Fibroblast of mammary gland (primary cell): ENCODE results near the gene PPP6R3.
A peak's percentile ranks its signal among the peaks of the same experiment; 100 is the strongest.
"Not testable (repeated sequence)": the region's sequence is repeated elsewhere in the genome, so short reads cannot be mapped to it uniquely, and the experiment has no call there.

ENCODE experiments used
- DNase-seq: peaks from one replicate; pipeline ENCODE4 v3.0.0-alpha.2; 2010; ENCODE audit warnings: low read depth
- H3K4me3 ChIP-seq: 2 replicates; pipeline ENCODE4 v1.5.1; 2011; ENCODE audit warnings: low read depth, mild to moderate bottlenecking, low read length, moderate library complexity; ENCODE audit not compliant: control insufficient read depth
- CTCF ChIP-seq: conservative IDR thresholded peaks from 2 replicates; pipeline ENCODE4 v1.5.1; 2011; ENCODE audit warnings: low read depth, low read length, inconsistent platforms; ENCODE audit not compliant: control insufficient read depth, insufficient read depth

Gene PPP6R3

DNA sequence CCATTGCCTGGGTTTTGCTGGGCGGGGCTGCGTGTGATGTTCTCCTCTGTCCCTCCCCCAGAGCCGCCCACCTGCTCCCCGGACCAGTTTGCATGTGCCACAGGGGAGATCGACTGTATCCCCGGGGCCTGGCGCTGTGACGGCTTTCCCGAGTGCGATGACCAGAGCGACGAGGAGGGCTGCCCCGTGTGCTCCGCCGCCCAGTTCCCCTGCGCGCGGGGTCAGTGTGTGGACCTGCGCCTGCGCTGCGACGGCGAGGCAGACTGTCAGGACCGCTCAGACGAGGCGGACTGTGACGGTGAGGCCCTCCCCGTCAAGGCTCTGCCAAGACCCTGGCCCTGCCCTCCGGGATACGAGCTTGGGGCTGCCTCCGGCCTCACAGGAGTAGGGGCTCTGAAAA is 27.0 kb upstream of the PPP6R3 start:
- no peak for TF ChIP-seq CTCF
- no peak for DNase-seq
- H3K4me3 ChIP-seq: no peak overlapping the region

GRCh38 chr11:68434159-68434558 is 26.4 kb upstream of the PPP6R3 start:
- DNase-seq: not testable (repeated sequence)

GRCh38 chr11:68436162-68436888 is 24.2 kb upstream of the PPP6R3 start:
- no peak for TF ChIP-seq CTCF
- no peak overlapping the region for H3K4me3 ChIP-seq
- no peak for DNase-seq

More at GRCh38 chr11:68434159-68434558, 26.4 kb upstream of the PPP6R3 start:
- not testable (repeated sequence) for H3K4me3 ChIP-seq

- peak; percentile 92 for DNase-seq
- H3K4me3 ChIP-seq: no peak overlapping the region
- TF ChIP-seq CTCF: peak; percentile 12
Observed at GRCh38 chr11:68436985-68437926, 23.3 kb upstream of the PPP6R3 start.

GRCh38 chr11:68437927-68438657 is 22.5 kb upstream of the PPP6R3 start:
- no peak for TF ChIP-seq CTCF
- no peak overlapping the region for H3K4me3 ChIP-seq
- DNase-seq: no peak

DNA sequence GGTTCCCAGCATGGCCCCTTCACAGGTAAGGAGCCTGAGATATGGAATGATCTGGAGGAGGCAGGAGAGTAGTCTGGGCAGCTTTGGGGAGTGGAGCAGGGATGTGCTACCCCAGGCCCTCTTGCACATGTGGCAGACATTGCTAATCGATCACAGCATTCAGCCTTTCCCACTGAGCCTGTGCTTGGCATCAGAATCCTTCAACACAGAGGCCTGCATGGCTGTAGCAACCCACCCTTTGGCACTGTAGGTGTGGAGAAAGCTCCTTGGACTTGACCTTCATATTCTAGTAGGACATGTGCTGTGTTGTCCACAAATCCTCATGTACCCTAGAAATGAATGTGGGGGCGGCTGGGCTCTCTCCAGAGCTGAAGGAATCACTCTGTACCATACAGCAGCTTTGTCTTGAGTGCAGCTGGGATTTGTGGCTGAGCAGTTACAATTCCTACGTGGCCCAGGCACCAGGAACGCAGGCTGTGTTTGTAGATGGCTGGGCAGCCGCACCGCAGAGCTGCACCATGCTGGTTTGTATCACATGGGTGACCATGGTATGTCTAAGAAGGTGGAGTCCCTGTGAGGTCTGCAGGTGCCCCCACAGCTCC is 21.8 kb upstream of the PPP6R3 start:
- H3K4me3 ChIP-seq: no peak overlapping the region
- no peak for TF ChIP-seq CTCF
- peak; percentile 24 for DNase-seq
